AG09319 (cell line): ENCODE measurements around the gene DCST1.

Experiments used
- DNase-seq: peaks from one replicate; pipeline ENCODE4 v3.0.0-alpha.2; 2010; ENCODE audit warnings: low read depth; ENCODE audit errors: extremely low read depth
- TF ChIP-seq, protein P1 (sequence below): IDR thresholded peaks from 2 replicates; pipeline ENCODE4 v1.5.1; 2011; ENCODE audit warnings: low read depth, mild to moderate bottlenecking, inconsistent platforms, low read length, moderate library complexity

DCST1 gene

DNA sequence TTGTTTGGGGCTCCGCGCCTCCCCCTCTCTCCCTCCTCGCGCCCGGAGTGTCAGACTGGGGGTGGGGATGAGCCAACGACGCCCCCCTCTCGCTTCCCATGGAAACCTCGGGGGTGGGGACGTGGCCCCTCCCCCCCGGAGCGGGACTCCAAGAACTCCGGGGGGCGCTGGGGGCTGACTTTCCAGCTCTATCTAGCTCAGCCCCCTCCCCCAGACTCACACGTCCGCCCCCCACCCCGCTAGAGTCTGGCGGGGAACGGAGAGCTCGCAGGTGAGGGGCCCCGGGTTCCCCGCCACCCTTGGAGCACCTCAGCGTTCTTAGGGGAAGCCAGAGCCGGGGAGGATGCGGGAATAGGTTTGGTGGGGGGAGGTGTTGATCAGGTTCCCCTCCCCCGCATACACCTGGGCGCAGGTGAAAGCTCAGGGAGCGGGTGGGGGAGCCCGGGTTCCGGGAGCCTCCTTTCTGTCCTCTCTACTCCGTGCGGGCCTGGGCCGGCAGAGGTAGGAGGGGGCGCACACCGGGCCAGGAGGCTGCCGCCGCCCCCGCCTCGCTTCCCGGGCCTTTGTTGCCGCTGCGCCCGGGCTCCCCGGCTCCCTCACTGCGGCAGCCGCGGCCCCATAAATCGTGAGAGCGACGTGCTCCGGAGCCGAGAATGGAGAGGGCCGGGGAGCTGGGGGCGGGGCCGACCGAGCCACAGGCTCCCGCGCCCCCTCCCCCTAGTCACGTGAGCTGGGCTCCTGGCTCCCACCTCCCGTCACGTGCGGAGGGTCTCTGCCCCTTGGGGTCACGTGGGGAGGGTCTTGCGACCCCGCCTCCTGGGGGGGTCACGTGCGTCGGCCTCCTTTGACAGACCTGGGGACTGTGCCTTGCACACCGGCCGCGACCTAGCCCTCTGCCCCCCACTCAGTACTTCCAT is 46.9 kb downstream of the DCST1 start:
- TF ChIP-seq, protein P1, sequence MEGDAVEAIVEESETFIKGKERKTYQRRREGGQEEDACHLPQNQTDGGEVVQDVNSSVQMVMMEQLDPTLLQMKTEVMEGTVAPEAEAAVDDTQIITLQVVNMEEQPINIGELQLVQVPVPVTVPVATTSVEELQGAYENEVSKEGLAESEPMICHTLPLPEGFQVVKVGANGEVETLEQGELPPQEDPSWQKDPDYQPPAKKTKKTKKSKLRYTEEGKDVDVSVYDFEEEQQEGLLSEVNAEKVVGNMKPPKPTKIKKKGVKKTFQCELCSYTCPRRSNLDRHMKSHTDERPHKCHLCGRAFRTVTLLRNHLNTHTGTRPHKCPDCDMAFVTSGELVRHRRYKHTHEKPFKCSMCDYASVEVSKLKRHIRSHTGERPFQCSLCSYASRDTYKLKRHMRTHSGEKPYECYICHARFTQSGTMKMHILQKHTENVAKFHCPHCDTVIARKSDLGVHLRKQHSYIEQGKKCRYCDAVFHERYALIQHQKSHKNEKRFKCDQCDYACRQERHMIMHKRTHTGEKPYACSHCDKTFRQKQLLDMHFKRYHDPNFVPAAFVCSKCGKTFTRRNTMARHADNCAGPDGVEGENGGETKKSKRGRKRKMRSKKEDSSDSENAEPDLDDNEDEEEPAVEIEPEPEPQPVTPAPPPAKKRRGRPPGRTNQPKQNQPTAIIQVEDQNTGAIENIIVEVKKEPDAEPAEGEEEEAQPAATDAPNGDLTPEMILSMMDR, result no peak
- no peak for DNase-seq

DNA sequence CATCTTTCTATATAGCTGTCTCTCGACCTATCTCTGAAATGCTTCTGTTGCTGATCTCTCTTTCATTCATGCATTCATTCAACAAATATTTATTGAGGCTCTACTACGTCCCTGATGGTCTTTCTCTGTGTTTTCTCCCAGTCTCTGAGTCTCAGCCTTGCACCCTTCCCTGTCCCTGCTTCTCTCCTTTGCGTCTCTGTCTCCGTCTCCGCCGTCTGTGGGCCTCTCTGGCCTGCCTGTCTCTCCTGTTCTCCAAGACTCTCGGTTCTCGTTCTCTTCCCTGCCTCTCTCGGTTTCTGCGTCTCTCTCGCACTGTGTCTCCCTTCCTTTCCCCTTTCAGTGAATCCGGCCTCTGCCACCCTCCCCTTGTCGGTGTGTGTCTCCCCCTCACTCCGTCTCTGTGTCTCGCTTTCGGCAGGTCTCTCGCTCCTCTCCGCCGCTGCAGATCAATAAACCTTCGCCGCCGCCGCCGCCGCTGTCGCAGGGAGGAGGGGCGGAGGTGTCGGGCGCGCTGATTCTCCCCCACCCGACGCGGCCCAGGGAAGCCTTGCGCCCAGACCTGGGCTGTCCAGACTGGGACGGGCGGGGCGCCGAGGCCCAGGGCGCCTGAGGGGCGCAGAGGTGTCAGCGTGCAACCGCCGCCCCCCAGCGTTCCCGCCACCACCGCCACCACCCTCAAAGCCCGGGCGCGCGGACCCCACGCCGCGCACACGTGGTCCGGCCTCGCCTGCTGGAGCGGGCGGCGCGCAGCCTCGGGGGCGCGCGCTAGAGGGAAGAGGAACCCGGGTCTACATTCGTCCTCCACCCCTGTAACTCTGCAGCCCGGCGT is 48.1 kb downstream of the DCST1 start:
- no peak for DNase-seq
- TF ChIP-seq, protein P1, result no peak

- no peak for DNase-seq
- TF ChIP-seq, protein P1, result no peak
Measured at GRCh38 chr1:155082301-155083051, 48.9 kb downstream of the DCST1 start.

GRCh38 chr1:155083052-155083541 is 49.5 kb downstream of the DCST1 start:
- no peak for DNase-seq
- TF ChIP-seq, protein P1, result no peak

DNA sequence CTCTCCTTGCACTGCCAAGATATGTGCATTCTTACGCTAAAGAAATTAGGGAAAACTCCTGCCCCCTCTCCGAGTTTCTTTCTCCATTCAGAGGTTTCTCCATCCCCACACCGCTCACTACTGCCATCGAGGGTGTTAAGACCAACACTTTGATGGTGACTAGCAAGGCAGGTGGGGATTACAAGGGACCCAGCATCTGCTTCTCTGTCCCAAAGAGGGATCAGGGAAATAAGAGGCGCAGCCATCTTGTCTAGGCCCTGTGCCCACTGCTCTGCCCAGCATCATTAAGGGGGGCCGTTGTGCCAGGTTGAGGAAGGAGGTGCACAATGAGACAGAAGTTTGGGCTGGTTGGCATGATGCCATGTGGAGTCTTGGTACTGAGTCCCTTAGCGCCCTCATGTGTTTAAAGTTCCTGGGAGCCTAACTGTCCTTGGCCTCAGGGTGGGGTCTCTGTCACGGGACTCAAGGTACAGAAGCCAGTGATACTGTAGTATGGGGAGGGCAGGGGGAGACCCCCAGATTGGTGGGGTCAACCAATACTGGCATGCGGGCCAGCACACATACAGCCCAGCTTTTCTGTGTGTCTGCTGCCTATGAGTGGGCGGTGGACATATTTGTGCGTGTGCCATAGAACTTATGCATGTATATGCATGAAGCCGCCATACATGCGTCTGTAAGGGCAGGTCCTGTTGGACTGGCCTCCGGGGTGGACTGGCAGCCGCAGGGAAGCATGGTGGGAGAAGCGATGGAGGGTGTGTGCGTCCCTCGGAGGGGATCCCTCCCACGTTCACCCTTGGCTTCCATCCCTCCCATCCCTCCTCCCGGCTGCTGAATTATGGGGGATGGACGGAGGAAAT is 50.5 kb downstream of the DCST1 start:
- TF ChIP-seq, protein P1, result peak; percentile 14
- no peak for DNase-seq

GRCh38 chr1:155084722-155085503 is 51.3 kb downstream of the DCST1 start:
- peak; percentile 79 for DNase-seq
- TF ChIP-seq, protein P1, result peak; percentile 92
